HEK293 (cell line): ENCODE measurements around the gene SPTLC2.
A peak's percentile ranks its signal among the peaks of the same experiment; 100 is the strongest.

ENCODE experiments used
- CTCF ChIA-PET: fragments of 350-600 bp; formaldehyde crosslinking; extraction: SDS; loops from one replicate; lab custom pipeline; 2021; ENCODE audit warnings: antibody characterized with exemption; lab: Yijun Ruan, JAX
- POLR2A ChIA-PET: fragments of 300-600 bp; formaldehyde crosslinking; extraction: SDS; loops from one replicate; lab custom pipeline; 2020; ENCODE audit warnings: antibody characterized with exemption, inconsistent platforms; lab: Yijun Ruan, JAX
- H3K27ac ChIP-seq: fragments of 200-500 bp; sonication (Bioruptor generic); 2 replicates; pipeline ENCODE4 v1.5.1; 2014; ENCODE audit warnings: low read depth, low read length, control low read depth, inconsistent platforms; ENCODE audit errors: extremely low read depth
- H3K36me3 ChIP-seq, 2 experiments: fragments of 200-500 bp in 1 of 2; sonication (Bioruptor generic) in 1 of 2; 1 replicate in 1 of 2; 2 replicates in 1 of 2; pipeline ENCODE4 v1.5.1; 2014 to 2017; ENCODE audit warnings: inconsistent platforms in 2 of 2, low read length in 2 of 2; ENCODE audit not compliant: control insufficient read depth in 2 of 2, insufficient read depth in 1 of 2
- H3K4me1 ChIP-seq: fragments of 200-500 bp; sonication (Bioruptor generic); 2 replicates; pipeline ENCODE4 v1.5.1; 2014; ENCODE audit warnings: mild to moderate bottlenecking, low read length, inconsistent platforms; ENCODE audit not compliant: control insufficient read depth, insufficient read depth
- H3K4me3 ChIP-seq: 2 replicates; pipeline ENCODE4 v1.5.1; 2011; ENCODE audit warnings: low read depth, mild to moderate bottlenecking, control low read depth, low read length, moderate library complexity
- H3K9me3 ChIP-seq: fragments of 200-500 bp; sonication (Bioruptor generic); 2 replicates; pipeline ENCODE4 v1.5.1; 2014; ENCODE audit warnings: low read depth, low read length, inconsistent platforms; ENCODE audit not compliant: control insufficient read depth, insufficient read depth
- GLI2 ChIP-seq: fragments of 450-650 bp; formaldehyde crosslinking; IDR thresholded peaks from 2 replicates; pipeline ENCODE4; 2017; ENCODE audit warnings: missing biosample characterization, missing genetic modification characterization, low read depth, borderline replicate concordance
- GLIS2 ChIP-seq: fragments of 450-650 bp; formaldehyde crosslinking; IDR thresholded peaks from 2 replicates; pipeline ENCODE4 v1.5.1; 2016; ENCODE audit warnings: missing biosample characterization, missing genetic modification characterization
- PRDM1 ChIP-seq: fragments of 450-650 bp; formaldehyde crosslinking; IDR thresholded peaks from 2 replicates; pipeline ENCODE4; 2016; ENCODE audit warnings: missing biosample characterization, missing genetic modification characterization
- SP3 ChIP-seq: fragments of 450-650 bp; formaldehyde crosslinking; IDR thresholded peaks from 2 replicates; pipeline ENCODE4 v1.5.1; 2016; ENCODE audit warnings: missing biosample characterization, missing genetic modification characterization
- ZNF335 ChIP-seq: fragments of 450-650 bp; formaldehyde crosslinking; conservative IDR thresholded peaks from 2 replicates; pipeline ENCODE4 v1.5.1; 2016; ENCODE audit warnings: missing biosample characterization, missing genetic modification characterization
- ZNF548 ChIP-seq: fragments of 450-650 bp; formaldehyde crosslinking; IDR thresholded peaks from 2 replicates; pipeline ENCODE4 v1.5.1; 2016; ENCODE audit warnings: missing biosample characterization, missing genetic modification characterization
- ZNF660 ChIP-seq: fragments of 450-650 bp; IDR thresholded peaks from 2 replicates; pipeline ENCODE4 v1.5.1; 2018; ENCODE audit warnings: missing biosample characterization, mild to moderate bottlenecking, missing genetic modification characterization
- TF ChIP-seq, protein P1 (sequence below): fragments of 450-650 bp; formaldehyde crosslinking; IDR thresholded peaks from 2 replicates; pipeline ENCODE4 v1.5.1; 2016; ENCODE audit warnings: missing biosample characterization, missing genetic modification characterization, borderline replicate concordance
- TF ChIP-seq, protein P2 (sequence below): fragments of 450-650 bp; formaldehyde crosslinking; IDR thresholded peaks from 2 replicates; pipeline ENCODE4 v1.5.1; 2017; ENCODE audit warnings: missing biosample characterization, mild to moderate bottlenecking, missing genetic modification characterization, moderate library complexity
- TF ChIP-seq, protein P3 (sequence below): fragments of 450-650 bp; formaldehyde crosslinking; IDR thresholded peaks from 2 replicates; pipeline ENCODE4 v1.5.1; 2017; ENCODE audit warnings: missing biosample characterization, missing genetic modification characterization
- TF ChIP-seq, protein P4 (sequence below): fragments of 450-650 bp; formaldehyde crosslinking; IDR thresholded peaks from 2 replicates; pipeline ENCODE4 v1.5.1; 2016; ENCODE audit warnings: missing biosample characterization, missing genetic modification characterization

The SPTLC2 gene

DNA sequence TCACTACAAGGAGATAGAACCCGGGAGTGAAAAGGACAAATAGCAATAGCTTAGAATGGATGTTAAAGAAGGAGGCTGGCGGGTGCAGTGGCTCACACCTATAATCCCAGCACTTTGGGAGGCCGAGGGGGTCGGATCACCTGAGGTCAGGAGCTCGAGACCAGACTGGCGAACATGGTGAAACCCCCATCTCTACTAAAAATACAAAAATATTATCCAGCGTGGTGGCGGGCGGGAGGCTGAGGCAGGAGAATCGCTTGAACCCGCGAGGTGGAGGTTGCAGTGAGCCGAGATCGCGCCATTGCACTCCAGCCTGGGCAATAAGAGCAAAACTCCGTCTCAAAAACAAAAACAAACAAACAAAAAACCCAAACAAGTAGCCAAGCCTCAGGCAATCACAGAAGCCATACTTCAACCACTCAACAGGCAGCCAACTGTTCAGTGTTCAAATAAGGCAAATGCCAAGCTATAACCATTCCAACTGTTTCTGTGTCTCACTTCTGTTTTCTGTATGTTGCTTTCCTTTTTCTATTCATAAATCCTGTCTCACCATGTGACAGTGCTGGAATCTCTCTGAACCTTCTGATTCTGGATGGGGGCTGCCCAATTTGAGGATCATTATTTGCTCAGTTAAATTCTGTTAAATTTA is 3.9 kb upstream of the SPTLC2 start:
- H3K4me1 ChIP-seq, result peaks cover 4% of the 10 kb centered on the region; the same call in 1 of the 2 replicates
- no peak overlapping the region for H3K27ac ChIP-seq
- POLR2A ChIA-PET, result interaction anchor here (0.7 kb wide), 1 partner anchor 59 kb away, joined by 6 read pairs; no protein-coding TSS in a partner anchor
- H3K4me3 ChIP-seq, result no peak overlapping the region
- no peaks in the 10 kb centered on the region for H3K36me3 ChIP-seq
- TF ChIP-seq PRDM1 (tag by site-specific recombination) (no peak), SP3 (tag by site-specific recombination) (no peak), ZNF335 (tag by site-specific recombination) (0 out of 2 replicates have a peak, but pooled peaks have one; percentile 12)
- CTCF ChIA-PET, result interaction anchor here (0.6 kb wide), 1 partner anchor 27 kb away, joined by 3 read pairs; no protein-coding TSS in a partner anchor
- H3K9me3 ChIP-seq, result no peaks in the 10 kb centered on the region

DNA sequence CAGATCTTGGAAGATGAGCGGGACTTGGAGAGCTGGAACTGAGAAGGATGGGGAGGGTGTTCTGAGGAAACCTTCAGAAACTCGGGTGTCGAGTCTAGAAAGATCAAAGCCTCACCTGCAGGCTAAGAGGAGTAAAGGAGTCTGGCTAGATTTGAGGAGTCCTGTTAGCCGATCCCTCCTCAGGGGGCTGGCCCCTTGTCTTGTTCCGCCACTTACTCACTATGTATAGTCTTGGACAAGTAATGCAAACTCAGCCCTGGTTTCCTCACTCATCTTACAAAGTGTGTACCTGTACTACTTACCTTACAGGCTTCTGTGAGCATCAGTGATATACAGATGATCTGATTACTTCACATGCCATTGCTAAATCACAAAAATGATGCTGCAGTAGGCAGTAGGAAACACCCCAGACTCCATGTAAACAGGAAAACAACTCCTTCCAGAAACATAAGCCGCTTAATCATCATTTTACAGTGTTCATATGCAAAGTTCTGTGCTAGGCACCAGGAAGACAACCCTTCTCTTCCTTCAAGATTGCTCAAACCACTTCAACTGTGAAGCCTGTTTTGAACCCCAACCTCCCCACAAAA is 2.0 kb upstream of the SPTLC2 start:
- H3K4me1 ChIP-seq, result peaks cover 5% of the 10 kb centered on the region; the same call in 1 of the 2 replicates
- H3K4me3 ChIP-seq, result no peak overlapping the region
- TF ChIP-seq, protein P1, sequence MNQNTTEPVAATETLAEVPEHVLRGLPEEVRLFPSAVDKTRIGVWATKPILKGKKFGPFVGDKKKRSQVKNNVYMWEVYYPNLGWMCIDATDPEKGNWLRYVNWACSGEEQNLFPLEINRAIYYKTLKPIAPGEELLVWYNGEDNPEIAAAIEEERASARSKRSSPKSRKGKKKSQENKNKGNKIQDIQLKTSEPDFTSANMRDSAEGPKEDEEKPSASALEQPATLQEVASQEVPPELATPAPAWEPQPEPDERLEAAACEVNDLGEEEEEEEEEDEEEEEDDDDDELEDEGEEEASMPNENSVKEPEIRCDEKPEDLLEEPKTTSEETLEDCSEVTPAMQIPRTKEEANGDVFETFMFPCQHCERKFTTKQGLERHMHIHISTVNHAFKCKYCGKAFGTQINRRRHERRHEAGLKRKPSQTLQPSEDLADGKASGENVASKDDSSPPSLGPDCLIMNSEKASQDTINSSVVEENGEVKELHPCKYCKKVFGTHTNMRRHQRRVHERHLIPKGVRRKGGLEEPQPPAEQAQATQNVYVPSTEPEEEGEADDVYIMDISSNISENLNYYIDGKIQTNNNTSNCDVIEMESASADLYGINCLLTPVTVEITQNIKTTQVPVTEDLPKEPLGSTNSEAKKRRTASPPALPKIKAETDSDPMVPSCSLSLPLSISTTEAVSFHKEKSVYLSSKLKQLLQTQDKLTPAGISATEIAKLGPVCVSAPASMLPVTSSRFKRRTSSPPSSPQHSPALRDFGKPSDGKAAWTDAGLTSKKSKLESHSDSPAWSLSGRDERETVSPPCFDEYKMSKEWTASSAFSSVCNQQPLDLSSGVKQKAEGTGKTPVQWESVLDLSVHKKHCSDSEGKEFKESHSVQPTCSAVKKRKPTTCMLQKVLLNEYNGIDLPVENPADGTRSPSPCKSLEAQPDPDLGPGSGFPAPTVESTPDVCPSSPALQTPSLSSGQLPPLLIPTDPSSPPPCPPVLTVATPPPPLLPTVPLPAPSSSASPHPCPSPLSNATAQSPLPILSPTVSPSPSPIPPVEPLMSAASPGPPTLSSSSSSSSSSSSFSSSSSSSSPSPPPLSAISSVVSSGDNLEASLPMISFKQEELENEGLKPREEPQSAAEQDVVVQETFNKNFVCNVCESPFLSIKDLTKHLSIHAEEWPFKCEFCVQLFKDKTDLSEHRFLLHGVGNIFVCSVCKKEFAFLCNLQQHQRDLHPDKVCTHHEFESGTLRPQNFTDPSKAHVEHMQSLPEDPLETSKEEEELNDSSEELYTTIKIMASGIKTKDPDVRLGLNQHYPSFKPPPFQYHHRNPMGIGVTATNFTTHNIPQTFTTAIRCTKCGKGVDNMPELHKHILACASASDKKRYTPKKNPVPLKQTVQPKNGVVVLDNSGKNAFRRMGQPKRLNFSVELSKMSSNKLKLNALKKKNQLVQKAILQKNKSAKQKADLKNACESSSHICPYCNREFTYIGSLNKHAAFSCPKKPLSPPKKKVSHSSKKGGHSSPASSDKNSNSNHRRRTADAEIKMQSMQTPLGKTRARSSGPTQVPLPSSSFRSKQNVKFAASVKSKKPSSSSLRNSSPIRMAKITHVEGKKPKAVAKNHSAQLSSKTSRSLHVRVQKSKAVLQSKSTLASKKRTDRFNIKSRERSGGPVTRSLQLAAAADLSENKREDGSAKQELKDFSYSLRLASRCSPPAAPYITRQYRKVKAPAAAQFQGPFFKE (tag by site-specific recombination), result no peak
- TF ChIP-seq GLIS2 (tag by site-specific recombination) (no peak), ZNF548 (tag by site-specific recombination) (no peak), ZNF660 (tag by site-specific recombination) (no peak)
- POLR2A ChIA-PET, result no interaction called here
- CTCF ChIA-PET, result interaction anchor here (0.6 kb wide), 1 partner anchor 11 kb away, joined by 3 read pairs; no protein-coding TSS in a partner anchor
- no peaks in the 10 kb centered on the region for H3K9me3 ChIP-seq
- no peak overlapping the region for H3K27ac ChIP-seq
- H3K36me3 ChIP-seq, result no peaks in the 10 kb centered on the region

DNA sequence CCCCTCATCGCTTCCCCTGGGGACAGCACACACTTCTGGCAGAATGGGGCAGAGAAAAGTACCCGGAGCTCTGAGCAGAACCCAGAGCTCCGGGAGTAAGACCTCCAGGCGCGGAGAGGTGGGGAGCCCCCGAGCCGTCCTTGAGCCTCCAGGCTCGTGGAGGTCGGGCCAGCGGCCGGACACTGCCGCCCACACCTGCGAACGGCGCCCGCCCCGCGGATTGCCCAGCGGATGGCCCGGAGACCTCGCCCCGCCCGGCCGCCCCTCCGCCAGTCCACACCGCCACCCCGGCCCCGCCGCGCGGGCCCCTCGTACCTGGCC is 344 bp downstream of the SPTLC2 start:
- POLR2A ChIA-PET, result interaction anchor here (1.3 kb wide), 1 partner anchor 157 kb away, joined by 4 read pairs; no protein-coding TSS in a partner anchor
- H3K4me1 ChIP-seq, result peaks cover 11% of the 10 kb centered on the region
- no peaks in the 10 kb centered on the region for H3K9me3 ChIP-seq
- H3K27ac ChIP-seq, result peak overlapping the region; percentile 87
- no peaks in the 10 kb centered on the region for H3K36me3 ChIP-seq
- CTCF ChIA-PET, result no interaction called here
- TF ChIP-seq ZNF335 (tag by site-specific recombination) (peak; percentile 46; the same call in 1 of the 2 replicates), GLI2 (tag by site-specific recombination) (no peak)
- TF ChIP-seq, protein P2, sequence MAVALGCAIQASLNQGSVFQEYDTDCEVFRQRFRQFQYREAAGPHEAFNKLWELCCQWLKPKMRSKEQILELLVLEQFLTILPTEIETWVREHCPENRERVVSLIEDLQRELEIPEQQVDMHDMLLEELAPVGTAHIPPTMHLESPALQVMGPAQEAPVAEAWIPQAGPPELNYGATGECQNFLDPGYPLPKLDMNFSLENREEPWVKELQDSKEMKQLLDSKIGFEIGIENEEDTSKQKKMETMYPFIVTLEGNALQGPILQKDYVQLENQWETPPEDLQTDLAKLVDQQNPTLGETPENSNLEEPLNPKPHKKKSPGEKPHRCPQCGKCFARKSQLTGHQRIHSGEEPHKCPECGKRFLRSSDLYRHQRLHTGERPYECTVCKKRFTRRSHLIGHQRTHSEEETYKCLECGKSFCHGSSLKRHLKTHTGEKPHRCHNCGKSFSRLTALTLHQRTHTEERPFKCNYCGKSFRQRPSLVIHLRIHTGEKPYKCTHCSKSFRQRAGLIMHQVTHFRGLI (tag by site-specific recombination), result no peak
- TF ChIP-seq, protein P3, sequence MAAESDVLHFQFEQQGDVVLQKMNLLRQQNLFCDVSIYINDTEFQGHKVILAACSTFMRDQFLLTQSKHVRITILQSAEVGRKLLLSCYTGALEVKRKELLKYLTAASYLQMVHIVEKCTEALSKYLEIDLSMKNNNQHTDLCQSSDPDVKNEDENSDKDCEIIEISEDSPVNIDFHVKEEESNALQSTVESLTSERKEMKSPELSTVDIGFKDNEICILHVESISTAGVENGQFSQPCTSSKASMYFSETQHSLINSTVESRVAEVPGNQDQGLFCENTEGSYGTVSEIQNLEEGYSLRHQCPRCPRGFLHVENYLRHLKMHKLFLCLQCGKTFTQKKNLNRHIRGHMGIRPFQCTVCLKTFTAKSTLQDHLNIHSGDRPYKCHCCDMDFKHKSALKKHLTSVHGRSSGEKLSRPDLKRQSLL (tag by site-specific recombination), result peak; percentile 14; the same call in 1 of the 2 replicates
- TF ChIP-seq, protein P4, sequence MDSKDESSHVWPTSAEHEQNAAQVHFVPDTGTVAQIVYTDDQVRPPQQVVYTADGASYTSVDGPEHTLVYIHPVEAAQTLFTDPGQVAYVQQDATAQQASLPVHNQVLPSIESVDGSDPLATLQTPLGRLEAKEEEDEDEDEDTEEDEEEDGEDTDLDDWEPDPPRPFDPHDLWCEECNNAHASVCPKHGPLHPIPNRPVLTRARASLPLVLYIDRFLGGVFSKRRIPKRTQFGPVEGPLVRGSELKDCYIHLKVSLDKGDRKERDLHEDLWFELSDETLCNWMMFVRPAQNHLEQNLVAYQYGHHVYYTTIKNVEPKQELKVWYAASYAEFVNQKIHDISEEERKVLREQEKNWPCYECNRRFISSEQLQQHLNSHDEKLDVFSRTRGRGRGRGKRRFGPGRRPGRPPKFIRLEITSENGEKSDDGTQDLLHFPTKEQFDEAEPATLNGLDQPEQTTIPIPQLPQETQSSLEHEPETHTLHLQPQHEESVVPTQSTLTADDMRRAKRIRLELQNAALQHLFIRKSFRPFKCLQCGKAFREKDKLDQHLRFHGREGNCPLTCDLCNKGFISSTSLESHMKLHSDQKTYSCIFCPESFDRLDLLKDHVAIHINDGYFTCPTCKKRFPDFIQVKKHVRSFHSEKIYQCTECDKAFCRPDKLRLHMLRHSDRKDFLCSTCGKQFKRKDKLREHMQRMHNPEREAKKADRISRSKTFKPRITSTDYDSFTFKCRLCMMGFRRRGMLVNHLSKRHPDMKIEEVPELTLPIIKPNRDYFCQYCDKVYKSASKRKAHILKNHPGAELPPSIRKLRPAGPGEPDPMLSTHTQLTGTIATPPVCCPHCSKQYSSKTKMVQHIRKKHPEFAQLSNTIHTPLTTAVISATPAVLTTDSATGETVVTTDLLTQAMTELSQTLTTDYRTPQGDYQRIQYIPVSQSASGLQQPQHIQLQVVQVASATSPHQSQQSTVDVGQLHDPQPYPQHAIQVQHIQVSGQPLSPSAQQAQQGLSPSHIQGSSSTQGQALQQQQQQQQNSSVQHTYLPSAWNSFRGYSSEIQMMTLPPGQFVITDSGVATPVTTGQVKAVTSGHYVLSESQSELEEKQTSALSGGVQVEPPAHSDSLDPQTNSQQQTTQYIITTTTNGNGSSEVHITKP (tag by site-specific recombination), result no peak
- peak overlapping the region; percentile 98 for H3K4me3 ChIP-seq
